ENCODE data around the gene OSBPL7. TPM values are rescaled to one million over a fixed set of nuclear protein-coding genes. Genes with fewer than 3 reads are reported as not detected.

The OSBPL7 gene
- total RNA-seq, 1 donor from 2014 or later: 21.4 TPM

GRCh38 chr17:47855737-47856136 is 34.1 kb upstream of the OSBPL7 start:
- Histone ChIP-seq H3K4me3 (ENCODE audit: insufficient read depth, low read depth, low read length) (no peak overlapping the region), H3K27me3 (ENCODE audit: insufficient read depth, low read length) (peaks cover 50% of the 10 kb centered on the region), H3K36me3 (ENCODE audit: insufficient read depth, low read length) (no peaks in the 10 kb centered on the region), H4K20me1 (ENCODE audit: insufficient read depth, low read length) (no peaks in the 10 kb centered on the region), H3K27ac (ENCODE audit: low read depth, low read length) (no peak overlapping the region), H3K9me3 (ENCODE audit: insufficient read depth, low read depth, low read length) (no peaks in the 10 kb centered on the region), H3K4me2 (ENCODE audit: low read length) (peak overlapping the region; percentile 2), H3K9ac (ENCODE audit: low read length) (no peak overlapping the region), H2AFZ (ENCODE audit: low read depth, low read length) (no peak overlapping the region), H3K79me2 (ENCODE audit: insufficient read depth, low read length) (no peaks in the 10 kb centered on the region), H3K4me1 (ENCODE audit: insufficient read depth, low read length) (peaks cover 15% of the 10 kb centered on the region)
- peaks cover 55% of the 10 kb centered on the region for H3K27me3 Mint-ChIP-seq (ENCODE audit: low read depth, unreplicated experiment)
- no peak overlapping the region for H3K27ac Mint-ChIP-seq (ENCODE audit: unreplicated experiment)
- H3K4me1 Mint-ChIP-seq (ENCODE audit: low read depth, unreplicated experiment): peaks cover 10% of the 10 kb centered on the region
- H3K9me3 Mint-ChIP-seq (ENCODE audit: unreplicated experiment): no peaks in the 10 kb centered on the region
- H3K36me3 Mint-ChIP-seq (ENCODE audit: low read depth, unreplicated experiment): peaks cover 3% of the 10 kb centered on the region
- FAIRE-seq: no peak
- TF ChIP-seq CTCF (IDR thresholded peaks at IDR 0.05; ENCODE audit: insufficient read depth, low read depth, low read length) (no peak), EZH2 (IDR thresholded peaks at IDR 0.05; ENCODE audit: insufficient read depth, low read length) (no peak)
- no peak for DNase-seq (ENCODE audit: low read depth)
- H3K4me3 Mint-ChIP-seq (ENCODE audit: unreplicated experiment): no peak overlapping the region

GRCh38 chr17:47853616-47854015 is 32.0 kb upstream of the OSBPL7 start:
- Histone ChIP-seq H4K20me1 (ENCODE audit: insufficient read depth, low read length) (no peaks in the 10 kb centered on the region), H2AFZ (ENCODE audit: low read depth, low read length) (no peak overlapping the region), H3K4me3 (ENCODE audit: insufficient read depth, low read depth, low read length) (no peak overlapping the region), H3K27me3 (ENCODE audit: insufficient read depth, low read length) (peaks cover 64% of the 10 kb centered on the region), H3K79me2 (ENCODE audit: insufficient read depth, low read length) (no peaks in the 10 kb centered on the region), H3K4me2 (ENCODE audit: low read length) (no peak overlapping the region), H3K27ac (ENCODE audit: low read depth, low read length) (no peak overlapping the region), H3K36me3 (ENCODE audit: insufficient read depth, low read length) (no peaks in the 10 kb centered on the region), H3K9me3 (ENCODE audit: insufficient read depth, low read depth, low read length) (no peaks in the 10 kb centered on the region), H3K4me1 (ENCODE audit: insufficient read depth, low read length) (peaks cover 18% of the 10 kb centered on the region), H3K9ac (ENCODE audit: low read length) (no peak overlapping the region)
- no peak for FAIRE-seq
- Mint-ChIP-seq H3K4me1 (ENCODE audit: low read depth, unreplicated experiment) (peaks cover 10% of the 10 kb centered on the region), H3K27ac (ENCODE audit: unreplicated experiment) (no peak overlapping the region), H3K36me3 (ENCODE audit: low read depth, unreplicated experiment) (peaks cover 3% of the 10 kb centered on the region), H3K9me3 (ENCODE audit: unreplicated experiment) (no peaks in the 10 kb centered on the region), H3K27me3 (ENCODE audit: low read depth, unreplicated experiment) (peaks cover 65% of the 10 kb centered on the region), H3K4me3 (ENCODE audit: unreplicated experiment) (no peak overlapping the region)
- TF ChIP-seq EZH2 (IDR thresholded peaks at IDR 0.05; ENCODE audit: insufficient read depth, low read length) (no peak), CTCF (IDR thresholded peaks at IDR 0.05; ENCODE audit: insufficient read depth, low read depth, low read length) (no peak)
- DNase-seq (ENCODE audit: low read depth): no peak

- Histone ChIP-seq H3K4me3 (ENCODE audit: insufficient read depth, low read depth, low read length) (no peak overlapping the region), H3K4me2 (ENCODE audit: low read length) (peak overlapping the region; percentile 63), H3K27me3 (ENCODE audit: insufficient read depth, low read length) (peaks cover 76% of the 10 kb centered on the region), H3K9me3 (ENCODE audit: insufficient read depth, low read depth, low read length) (no peaks in the 10 kb centered on the region), H3K4me1 (ENCODE audit: insufficient read depth, low read length) (peaks cover 18% of the 10 kb centered on the region), H4K20me1 (ENCODE audit: insufficient read depth, low read length) (no peaks in the 10 kb centered on the region), H3K36me3 (ENCODE audit: insufficient read depth, low read length) (no peaks in the 10 kb centered on the region), H2AFZ (ENCODE audit: low read depth, low read length) (no peak overlapping the region), H3K9ac (ENCODE audit: low read length) (no peak overlapping the region), H3K27ac (ENCODE audit: low read depth, low read length) (no peak overlapping the region), H3K79me2 (ENCODE audit: insufficient read depth, low read length) (no peaks in the 10 kb centered on the region)
- Mint-ChIP-seq H3K27me3 (ENCODE audit: low read depth, unreplicated experiment) (peaks cover 69% of the 10 kb centered on the region), H3K4me1 (ENCODE audit: low read depth, unreplicated experiment) (peaks cover 10% of the 10 kb centered on the region), H3K4me3 (ENCODE audit: unreplicated experiment) (peak overlapping the region; percentile 60), H3K9me3 (ENCODE audit: unreplicated experiment) (no peaks in the 10 kb centered on the region), H3K36me3 (ENCODE audit: low read depth, unreplicated experiment) (peaks cover 3% of the 10 kb centered on the region), H3K27ac (ENCODE audit: unreplicated experiment) (no peak overlapping the region)
- no peak for DNase-seq (ENCODE audit: low read depth)
- FAIRE-seq: no peak
- TF ChIP-seq CTCF (IDR thresholded peaks at IDR 0.05; ENCODE audit: insufficient read depth, low read depth, low read length): no peak
- TF ChIP-seq EZH2 (IDR thresholded peaks at IDR 0.05; ENCODE audit: insufficient read depth, low read length): peak; percentile 55
Measured at GRCh38 chr17:47852113-47852949, 30.7 kb upstream of the OSBPL7 start.

All from astrocyte (in vitro differentiated cells and primary cell).